Breast epithelium (tissue), 3 donors: ENCODE data around the gene CEP85L.

ENCODE experiments used
- CTCF ChIP-seq, 3 donors: fragments of 450-650 bp; IDR thresholded peaks; one replicate each; pipeline ENCODE4 v1.5.1; 2016 to 2017; ENCODE audit warnings: antibody characterized with exemption in 3 of 3, mild to moderate bottlenecking in 3 of 3, moderate library complexity in 3 of 3
- POLR2A ChIP-seq: fragments of 450-650 bp; IDR thresholded peaks from one replicate; pipeline ENCODE4 v1.6.1; 2016; ENCODE audit warnings: antibody characterized with exemption, mild to moderate bottlenecking, moderate library complexity
- POLR2AphosphoS5 ChIP-seq, 3 donors: sonication (generic); formaldehyde crosslinking; IDR thresholded peaks; one replicate each; pipeline ENCODE4 v1.6.1; 2017; ENCODE audit warnings: antibody characterized with exemption in 3 of 3

- TF ChIP-seq CTCF (IDR thresholded peaks at IDR 0.05) (no peak), POLR2A (no peak), POLR2AphosphoS5 (IDR thresholded peaks at IDR 0.05) (no peak)
Measured at GRCh38 chr6:118683881-118684872, 32.8 kb upstream of the CEP85L start.
